Mucosa of stomach (tissue), 1 donor: ENCODE data around the gene OTUB2.

Experiments used
- H3K27me3 ChIP-seq: one replicate; pipeline ENCODE4 v1.7.0; 2013; ENCODE audit warnings: mild to moderate bottlenecking, low read length; ENCODE audit not compliant: control insufficient read depth, insufficient read depth
- H3K36me3 ChIP-seq: one replicate; pipeline ENCODE4 v1.7.0; 2013; ENCODE audit warnings: low read length; ENCODE audit not compliant: control insufficient read depth, insufficient read depth
- H3K4me1 ChIP-seq: one replicate; pipeline ENCODE4 v1.7.0; 2013; ENCODE audit warnings: mild to moderate bottlenecking, low read length; ENCODE audit not compliant: control insufficient read depth, insufficient read depth
- H3K4me3 ChIP-seq: one replicate; pipeline ENCODE4 v1.7.0; 2013; ENCODE audit warnings: low read length
- H3K9ac ChIP-seq: one replicate; pipeline ENCODE4 v1.7.0; 2013; ENCODE audit warnings: mild to moderate bottlenecking, low read length, moderate library complexity
- H3K9me3 ChIP-seq: one replicate; pipeline ENCODE4 v1.7.0; 2013; ENCODE audit warnings: mild to moderate bottlenecking, low read length, moderate library complexity; ENCODE audit not compliant: control insufficient read depth
- donor health status: Pancreatic carcinoma.

The OTUB2 gene

DNA sequence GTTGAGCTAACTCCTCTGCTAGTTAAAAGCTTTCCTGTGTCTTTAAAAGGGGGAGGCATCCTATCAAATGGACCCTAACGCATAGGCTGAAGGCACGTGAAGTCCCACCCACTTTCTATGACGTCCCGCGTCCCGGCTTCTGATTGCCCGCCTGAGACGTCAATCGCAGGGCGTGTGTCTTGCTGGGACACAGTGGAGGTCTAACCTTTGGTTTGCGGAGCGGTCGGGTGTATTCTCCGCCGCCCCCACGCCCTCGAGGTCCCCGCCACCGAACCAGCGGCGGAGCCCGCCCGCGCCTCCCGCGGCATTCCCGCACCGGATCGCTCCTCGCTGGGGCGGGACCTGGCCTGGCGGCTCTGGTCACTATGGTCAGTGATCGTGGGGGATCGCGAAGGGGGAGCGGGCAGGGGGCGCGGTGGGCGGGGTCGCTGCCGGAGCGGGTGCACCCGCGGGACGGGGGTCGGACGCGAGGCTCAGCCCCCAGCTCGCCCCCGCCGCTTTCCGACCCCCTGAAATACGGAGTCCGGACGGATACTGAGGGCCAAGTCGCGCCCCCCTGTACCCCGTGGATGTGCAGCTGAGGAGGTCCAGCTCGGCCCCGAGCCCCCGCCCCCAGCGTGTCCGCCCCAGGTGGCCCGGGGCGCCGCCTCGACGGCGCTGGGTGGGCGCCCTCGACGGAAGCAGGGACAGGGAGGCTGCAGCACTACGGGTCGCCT, at the start of gene OTUB2:
TSS of gene OTUB2 (plus strand) at position 168 of the 716 bp plus-strand sequence. CDS start at position 366, 198 bp downstream.
- no peaks in the 10 kb centered on the region for H3K27me3 ChIP-seq
- peaks cover 39% of the 10 kb centered on the region for H3K4me1 ChIP-seq
- no peaks in the 10 kb centered on the region for H3K9me3 ChIP-seq
- no peaks in the 10 kb centered on the region for H3K36me3 ChIP-seq
- H3K4me3 ChIP-seq, result peak within 1 kb of the TSS; percentile 17
- H3K9ac ChIP-seq, result peak within 1 kb of the TSS; percentile 45

DNA sequence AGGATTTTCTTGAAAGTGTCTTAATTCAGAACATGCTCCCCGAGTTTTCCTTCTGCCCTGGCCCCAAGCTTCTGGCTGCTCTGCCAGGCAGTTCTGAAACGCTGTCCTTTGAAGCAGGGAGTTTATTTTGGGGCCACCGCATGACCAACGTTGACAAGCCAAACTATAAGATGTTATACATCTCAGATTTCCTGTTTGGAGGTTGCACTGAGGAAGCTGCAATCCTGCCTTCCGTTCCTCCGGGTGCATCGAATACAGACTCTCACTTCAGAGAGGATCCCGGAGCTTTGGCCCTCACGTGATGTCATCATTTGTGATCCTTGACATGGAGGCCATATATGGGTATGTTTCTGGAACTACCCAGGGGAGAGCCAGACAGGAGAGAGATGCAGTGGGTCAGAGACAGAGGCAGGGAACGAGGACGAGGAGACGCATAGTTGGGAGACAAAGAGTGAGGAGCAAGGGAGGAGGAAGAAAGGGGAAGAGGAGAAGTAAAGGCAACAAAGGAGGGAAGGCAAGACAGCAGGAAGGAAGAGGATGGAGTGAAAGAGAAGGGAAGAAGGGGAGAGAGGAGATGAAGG, 49.6 kb upstream of the OTUB2 start, which contains the start of gene ASB2:
TSS of gene ASB2 (minus strand) at position 94 of the 581 bp plus-strand sequence. CDS start 12,031 bp downstream, outside the sequence.
- Histone ChIP-seq H3K9me3 (no peaks in the 10 kb centered on the region), H3K9ac (no peak within 1 kb of the TSS), H3K4me1 (peaks cover 4% of the 10 kb centered on the region), H3K4me3 (no peak within 1 kb of the TSS), H3K27me3 (no peaks in the 10 kb centered on the region), H3K36me3 (no peaks in the 10 kb centered on the region)

GRCh38 chr14:93977171-93977570, 49.0 kb upstream of the OTUB2 start:
- no peak overlapping the region for H3K4me3 ChIP-seq
- H3K9me3 ChIP-seq, result no peaks in the 10 kb centered on the region
- no peaks in the 10 kb centered on the region for H3K36me3 ChIP-seq
- H3K9ac ChIP-seq, result no peak overlapping the region
- peaks cover 4% of the 10 kb centered on the region for H3K4me1 ChIP-seq
- no peaks in the 10 kb centered on the region for H3K27me3 ChIP-seq

- no peaks in the 10 kb centered on the region for H3K36me3 ChIP-seq
- no peaks in the 10 kb centered on the region for H3K9me3 ChIP-seq
- H3K27me3 ChIP-seq, result no peaks in the 10 kb centered on the region
- H3K4me3 ChIP-seq, result no peak overlapping the region
- peaks cover 4% of the 10 kb centered on the region for H3K4me1 ChIP-seq
- no peak overlapping the region for H3K9ac ChIP-seq
Measured at GRCh38 chr14:93977790-93978581, 48.2 kb upstream of the OTUB2 start.

GRCh38 chr14:93978735-93979134, 47.4 kb upstream of the OTUB2 start:
- Histone ChIP-seq H3K9me3 (no peaks in the 10 kb centered on the region), H3K36me3 (no peaks in the 10 kb centered on the region), H3K27me3 (no peaks in the 10 kb centered on the region), H3K4me3 (no peak overlapping the region), H3K9ac (no peak overlapping the region), H3K4me1 (peaks cover 4% of the 10 kb centered on the region)

GRCh38 chr14:93980456-93981201, 45.5 kb upstream of the OTUB2 start:
- H3K4me3 ChIP-seq, result no peak overlapping the region
- peaks cover 4% of the 10 kb centered on the region for H3K4me1 ChIP-seq
- H3K9ac ChIP-seq, result no peak overlapping the region

GRCh38 chr14:93981316-93982229, 44.6 kb upstream of the OTUB2 start:
- Histone ChIP-seq H3K4me1 (peaks cover 4% of the 10 kb centered on the region), H3K9me3 (no peaks in the 10 kb centered on the region), H3K9ac (no peak overlapping the region), H3K36me3 (no peaks in the 10 kb centered on the region), H3K4me3 (no peak overlapping the region), H3K27me3 (no peaks in the 10 kb centered on the region)

More at GRCh38 chr14:93980456-93981201, 45.5 kb upstream of the OTUB2 start:
- Histone ChIP-seq H3K27me3 (no peaks in the 10 kb centered on the region), H3K36me3 (no peaks in the 10 kb centered on the region), H3K9me3 (no peaks in the 10 kb centered on the region)

DNA sequence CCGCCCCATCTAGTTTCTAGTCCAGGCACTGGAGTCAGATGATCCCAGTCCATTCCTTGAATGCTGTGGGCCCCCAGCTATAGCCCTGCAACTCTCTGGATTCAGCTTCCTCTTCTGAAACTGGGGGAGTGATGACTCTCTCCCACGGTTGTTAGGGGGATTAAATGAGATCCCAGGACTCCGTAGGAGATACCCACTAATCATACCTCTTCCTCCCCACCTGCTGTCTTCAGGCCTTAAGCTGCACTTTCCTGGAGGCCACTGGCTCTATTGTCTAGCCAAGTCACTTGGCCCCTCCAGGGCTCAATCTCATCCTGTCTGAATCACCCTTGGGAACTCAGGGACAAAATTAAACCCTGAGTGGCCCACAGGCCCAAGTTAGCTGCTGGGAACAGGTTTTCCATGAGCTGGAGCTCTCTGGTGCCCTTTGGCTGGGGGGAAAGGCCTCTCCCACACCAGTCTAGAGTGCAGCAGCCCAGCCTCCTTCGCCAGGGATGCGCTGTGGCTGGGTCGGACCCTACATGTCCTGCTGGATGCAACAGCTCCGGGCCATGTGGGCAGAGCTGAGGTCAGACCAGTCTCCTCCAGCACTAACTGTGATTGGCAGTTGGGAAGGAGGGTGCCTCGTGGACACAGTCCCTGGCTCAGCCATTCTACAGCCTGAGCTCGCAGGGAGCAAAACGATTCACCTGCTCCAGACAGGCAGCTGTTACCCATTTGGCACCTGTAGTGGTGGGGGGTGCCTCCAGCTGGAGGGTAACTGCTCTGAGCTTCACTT, 43.7 kb upstream of the OTUB2 start:
- Histone ChIP-seq H3K9me3 (no peaks in the 10 kb centered on the region), H3K27me3 (no peaks in the 10 kb centered on the region), H3K4me3 (no peak overlapping the region), H3K4me1 (no peaks in the 10 kb centered on the region), H3K36me3 (no peaks in the 10 kb centered on the region), H3K9ac (no peak overlapping the region)

DNA sequence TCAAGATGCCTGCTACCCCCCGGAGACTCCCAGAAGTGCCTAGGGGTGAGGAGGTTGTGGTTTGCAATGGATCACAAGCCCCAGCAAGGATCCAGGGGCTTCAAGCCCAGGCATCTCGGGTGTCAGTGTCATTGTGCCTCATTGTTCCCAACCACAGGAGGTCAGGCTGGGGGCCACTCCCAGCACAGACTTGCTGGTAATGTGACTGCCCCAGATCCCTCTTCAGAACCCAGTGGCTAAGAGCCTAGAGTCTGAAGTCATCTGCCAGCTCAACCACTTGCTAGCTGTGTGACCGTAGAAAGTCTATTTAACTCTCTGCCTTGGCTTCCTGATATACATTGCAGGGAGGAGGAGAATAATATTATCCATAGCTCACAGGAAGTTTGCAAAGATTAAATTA, 42.1 kb upstream of the OTUB2 start:
- H3K9ac ChIP-seq, result no peak overlapping the region
- H3K4me1 ChIP-seq, result no peaks in the 10 kb centered on the region
- no peak overlapping the region for H3K4me3 ChIP-seq
- no peaks in the 10 kb centered on the region for H3K36me3 ChIP-seq
- no peaks in the 10 kb centered on the region for H3K27me3 ChIP-seq
- H3K9me3 ChIP-seq, result no peaks in the 10 kb centered on the region

DNA sequence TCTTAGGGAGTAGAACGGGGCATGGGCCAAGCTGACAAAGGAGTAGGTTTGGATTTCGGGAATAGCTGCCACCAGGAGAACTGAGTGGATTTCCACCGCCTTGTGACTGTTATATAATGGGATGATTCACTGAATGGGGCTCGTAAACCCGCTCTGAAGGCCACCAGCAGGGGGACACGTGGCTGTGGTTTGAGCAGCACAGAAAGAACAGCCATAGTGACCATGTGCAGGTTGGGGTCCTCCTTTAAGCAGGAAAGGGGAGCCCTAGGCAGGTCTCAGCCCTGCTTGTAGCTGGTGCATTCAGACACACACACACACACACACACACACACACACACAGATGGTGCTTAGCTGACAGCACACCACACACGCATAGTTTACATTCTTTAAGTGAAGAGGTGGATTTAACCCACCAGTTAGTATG, 41.1 kb upstream of the OTUB2 start:
- no peaks in the 10 kb centered on the region for H3K4me1 ChIP-seq
- H3K4me3 ChIP-seq, result no peak overlapping the region

More for the DNA sequence above, 41.1 kb upstream of the OTUB2 start:
- Histone ChIP-seq H3K9me3 (no peaks in the 10 kb centered on the region), H3K9ac (no peak overlapping the region), H3K36me3 (no peaks in the 10 kb centered on the region), H3K27me3 (no peaks in the 10 kb centered on the region)
